GM19397 (cell line): ENCODE measurements around the gene LONRF2.

Experiments used
- ATAC-seq: cut with Tn5 transposase; IDR thresholded peaks from one replicate; pipeline ENCODE4 v1.9.1; 2021; ENCODE audit warnings: mild to moderate bottlenecking, moderate library complexity; ENCODE audit not compliant: unreplicated experiment

Gene LONRF2

GRCh38 chr2:100301881-100302584 is 20.3 kb downstream of the LONRF2 start:
- ATAC-seq: no peak

- ATAC-seq: no peak
Measured at GRCh38 chr2:100299548-100299947, 22.8 kb downstream of the LONRF2 start.

- ATAC-seq: no peak
Measured at GRCh38 chr2:100297511-100297910, 24.8 kb downstream of the LONRF2 start.

GRCh38 chr2:100294162-100294497 is 28.2 kb downstream of the LONRF2 start:
- ATAC-seq: no peak

- no peak for ATAC-seq
Measured at GRCh38 chr2:100293341-100294161, 28.8 kb downstream of the LONRF2 start.

- ATAC-seq: no peak
Measured at GRCh38 chr2:100292022-100292580, 30.2 kb downstream of the LONRF2 start.

- ATAC-seq: no peak
Measured at GRCh38 chr2:100291152-100291970, 30.9 kb downstream of the LONRF2 start.

GRCh38 chr2:100290718-100291151 is 31.6 kb downstream of the LONRF2 start:
- no peak for ATAC-seq

GRCh38 chr2:100289020-100289419 is 33.3 kb downstream of the LONRF2 start:
- ATAC-seq: no peak

- ATAC-seq: no peak
Measured at GRCh38 chr2:100286318-100286717, 36.0 kb downstream of the LONRF2 start.

- ATAC-seq: no peak
Measured at GRCh38 chr2:100285691-100286090, 36.6 kb downstream of the LONRF2 start.

- ATAC-seq: no peak
Measured at GRCh38 chr2:100285011-100285410, 37.3 kb downstream of the LONRF2 start.

- no peak for ATAC-seq
Measured at GRCh38 chr2:100283724-100284501, 38.4 kb downstream of the LONRF2 start.

GRCh38 chr2:100281521-100282438 is 40.5 kb downstream of the LONRF2 start:
- ATAC-seq: no peak

- no peak for ATAC-seq
Measured at GRCh38 chr2:100279586-100280534, 42.4 kb downstream of the LONRF2 start.

- no peak for ATAC-seq
Measured at GRCh38 chr2:100278986-100279385, 43.3 kb downstream of the LONRF2 start.

GRCh38 chr2:100278501-100278900 is 43.8 kb downstream of the LONRF2 start:
- ATAC-seq: no peak

GRCh38 chr2:100277540-100278207 is 44.6 kb downstream of the LONRF2 start:
- ATAC-seq: no peak
